NCI-H128 (cell line): ENCODE data around the gene SRD5A3.

Experiments used
- DNase-seq: peaks from one replicate; lab custom pipeline; 2025; ENCODE audit not compliant: unreplicated experiment; lab: John Stamatoyannopoulos, UW

The SRD5A3 gene

DNA sequence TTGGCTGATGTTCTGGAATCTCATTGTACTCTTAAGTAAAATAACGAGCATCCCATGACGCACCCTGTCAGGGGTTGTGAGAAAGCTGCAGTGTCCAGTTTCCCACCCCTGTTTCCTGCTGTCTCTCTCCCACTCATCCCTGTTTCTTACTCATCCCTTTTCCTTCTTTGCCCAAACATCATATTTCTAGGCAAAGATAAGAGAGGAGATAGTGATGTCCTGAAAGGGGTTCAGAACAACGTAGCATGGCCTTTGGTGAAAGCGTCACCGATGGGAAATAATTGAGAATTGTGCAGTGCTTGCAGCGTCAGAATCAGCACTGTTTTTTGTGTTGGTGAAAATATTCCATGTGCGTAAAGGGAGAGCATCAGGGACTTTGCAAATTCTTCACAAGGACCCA lies 26.2 kb downstream of the SRD5A3 start:
- no peak for DNase-seq

DNA sequence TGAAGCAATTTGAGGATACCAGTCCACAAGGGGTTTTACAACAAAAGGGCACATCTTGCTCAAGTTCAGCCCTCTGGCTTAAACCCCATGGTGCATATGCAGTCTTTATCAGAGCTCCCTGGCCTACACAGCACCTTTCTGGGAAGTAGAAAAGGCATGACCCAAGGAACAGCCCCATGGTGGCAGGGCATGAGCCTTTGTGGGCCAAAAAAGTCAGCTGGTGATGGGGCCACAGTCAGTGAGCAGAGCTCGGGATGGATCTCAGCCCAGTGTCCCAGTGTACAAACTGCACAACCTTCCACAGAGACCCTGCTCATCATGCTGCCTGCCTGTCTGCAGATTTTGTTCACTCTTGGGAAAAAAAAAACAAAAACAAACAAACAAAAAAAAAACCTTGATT lies 27.4 kb downstream of the SRD5A3 start:
- DNase-seq, result no peak

DNA sequence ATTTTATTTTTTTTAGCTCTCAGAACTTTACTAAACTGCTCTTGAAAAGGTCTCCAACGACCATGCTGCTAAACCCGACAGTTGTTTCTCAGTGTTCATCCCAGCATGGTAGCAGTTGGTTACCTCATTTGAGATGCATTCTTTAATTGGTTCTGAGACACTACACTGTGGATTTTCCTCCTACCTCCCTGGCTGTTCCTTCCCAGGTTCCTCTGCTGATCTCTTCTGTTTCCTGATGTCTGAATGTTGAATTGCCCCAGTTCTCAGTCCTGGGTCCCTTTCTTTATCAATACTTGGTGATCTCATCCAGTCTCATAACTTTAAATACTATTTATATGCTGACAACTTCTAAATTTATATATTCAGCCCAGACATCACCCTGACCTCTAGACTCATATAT lies 30.7 kb downstream of the SRD5A3 start:
- DNase-seq, result no peak

DNA sequence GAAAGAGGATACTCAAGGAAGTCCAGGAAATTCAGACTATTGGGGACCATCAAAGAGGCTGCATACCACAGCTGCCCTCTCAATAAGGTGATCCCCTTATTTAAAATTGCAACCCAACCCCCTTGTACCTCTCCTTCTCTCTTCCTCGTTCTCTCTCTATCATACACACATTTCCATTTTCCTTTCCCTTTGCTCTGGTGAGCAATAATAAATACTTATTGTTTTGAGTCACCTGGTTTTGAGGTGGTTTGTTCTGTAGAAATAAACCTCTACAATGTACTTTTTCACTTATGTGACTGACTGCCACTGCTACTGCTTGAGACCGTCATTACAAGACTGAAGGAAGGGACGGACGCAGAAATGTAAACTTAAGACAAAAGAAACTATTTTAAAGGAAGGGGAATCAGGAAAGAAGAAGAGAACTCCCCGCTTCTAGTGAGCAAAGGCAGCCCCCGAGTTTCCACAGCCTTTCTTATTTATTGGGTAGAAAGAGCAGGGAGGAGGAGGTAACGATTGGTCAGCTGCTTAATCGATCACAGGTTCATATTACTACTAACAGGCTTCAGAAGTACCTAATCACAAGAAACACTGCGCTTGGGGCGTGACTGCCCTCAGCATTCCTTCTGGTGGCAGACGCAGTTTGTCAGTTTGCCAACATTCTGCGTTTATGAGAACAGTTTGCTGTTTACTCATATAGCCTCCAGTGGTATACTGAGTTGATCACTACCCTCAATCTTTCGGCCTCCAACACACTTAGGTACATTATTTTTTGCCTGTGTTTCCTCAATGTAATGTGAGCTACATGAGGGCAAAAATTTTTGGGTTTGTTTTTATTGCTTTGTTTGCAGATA lies 32.8 kb downstream of the SRD5A3 start:
- DNase-seq, result no peak

DNA sequence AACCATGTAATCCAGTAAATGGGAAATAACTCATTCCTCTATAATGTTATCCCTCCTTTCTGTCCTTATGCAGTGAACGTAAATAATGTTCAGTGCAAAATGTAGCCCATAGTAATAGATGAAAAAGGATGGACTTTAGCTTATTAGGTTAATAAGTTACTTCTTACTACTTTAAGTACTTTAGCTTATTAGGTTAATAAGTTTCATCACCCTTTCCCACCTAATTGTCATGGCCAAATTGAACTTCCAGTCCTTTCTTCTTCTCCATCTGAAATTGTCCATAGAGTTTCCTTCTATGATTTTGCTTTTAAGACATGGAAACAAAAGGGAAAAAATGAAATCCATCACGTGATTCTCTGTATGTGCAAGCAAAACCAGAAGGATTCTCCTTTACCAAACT lies 34.5 kb downstream of the SRD5A3 start:
- DNase-seq, result no peak

DNA sequence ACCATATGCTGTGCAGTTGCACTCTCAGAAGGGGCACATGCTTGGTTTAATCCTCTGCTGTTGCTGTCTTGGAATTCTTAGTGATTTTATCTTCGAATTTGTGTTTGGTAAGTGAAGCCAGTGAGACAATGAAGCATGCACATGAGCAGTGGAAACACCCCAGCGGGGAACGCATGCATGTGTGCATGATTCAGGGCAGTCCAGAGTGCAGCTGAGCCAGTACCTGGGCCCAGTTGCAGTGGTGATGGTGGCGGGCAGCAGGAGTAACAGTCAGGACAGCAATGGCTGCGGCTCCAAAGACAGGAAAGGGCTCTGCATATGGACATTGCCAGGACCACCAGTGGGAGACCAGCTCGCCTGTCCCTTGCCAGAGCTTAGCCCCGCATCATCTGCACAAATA lies 35.5 kb downstream of the SRD5A3 start:
- no peak for DNase-seq

DNA sequence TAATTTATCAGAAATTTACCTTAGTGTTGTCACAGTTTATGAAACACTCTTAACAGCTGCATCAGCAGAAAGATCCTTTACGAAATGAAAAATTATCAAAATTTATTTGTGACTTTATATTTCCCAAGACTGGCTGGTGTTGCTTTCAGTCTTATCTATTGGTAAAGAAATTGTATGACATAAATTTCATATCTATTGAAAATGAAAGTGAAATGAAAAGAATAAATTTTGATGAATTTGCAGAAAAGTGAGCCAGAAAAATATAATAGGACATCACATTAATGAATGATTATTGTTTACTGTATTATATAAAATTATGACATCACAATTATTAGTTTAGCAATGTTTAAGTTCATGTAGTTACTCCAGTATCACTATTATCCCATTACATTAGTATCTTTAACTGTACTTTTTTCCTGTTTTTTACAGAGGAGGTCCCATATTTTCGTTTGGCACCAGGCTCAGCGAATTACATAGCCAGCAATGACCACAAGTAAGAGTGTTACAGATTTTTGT lies 36.5 kb downstream of the SRD5A3 start:
- no peak for DNase-seq

DNA sequence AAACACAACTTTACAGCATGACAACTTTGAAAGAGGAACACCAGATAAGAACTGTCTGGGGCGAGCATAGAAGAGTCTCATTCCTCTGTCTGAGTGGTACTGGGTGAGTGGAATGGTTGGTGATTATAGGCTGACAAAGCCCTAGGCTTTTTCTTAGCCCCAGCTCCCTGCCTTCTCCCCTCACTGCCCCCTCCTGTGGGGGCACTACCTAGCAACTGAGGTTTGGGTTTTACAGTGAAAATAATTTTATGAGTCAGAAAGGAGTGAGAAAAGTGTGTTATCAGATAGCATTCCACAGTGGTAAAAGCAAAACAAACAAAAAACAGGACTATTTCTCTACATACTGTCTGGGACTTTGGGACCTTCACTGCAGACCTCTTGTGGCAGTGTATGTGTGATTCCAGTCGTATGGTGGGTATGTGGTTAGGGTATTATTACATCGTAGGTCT lies 39.2 kb downstream of the SRD5A3 start:
- no peak for DNase-seq

DNA sequence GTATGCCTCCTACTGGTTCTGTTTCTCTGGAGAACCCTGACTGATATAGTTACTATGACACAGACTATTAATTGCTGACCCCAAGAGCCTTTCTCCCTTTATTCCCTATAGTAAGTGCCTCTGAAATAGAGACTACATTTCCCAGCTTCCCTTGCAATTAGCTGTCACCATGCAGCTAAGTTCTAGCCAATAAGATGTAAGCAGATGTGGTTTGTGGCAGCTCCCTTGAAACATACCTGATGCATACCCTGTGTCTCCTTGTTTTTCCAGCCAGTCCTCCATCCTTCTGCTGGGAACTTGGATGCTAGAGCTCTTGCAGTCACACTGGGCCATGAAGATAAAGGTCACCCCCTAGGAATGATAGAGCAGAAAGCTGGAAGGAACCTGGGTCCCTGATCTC lies 40.0 kb downstream of the SRD5A3 start:
- no peak for DNase-seq

DNA sequence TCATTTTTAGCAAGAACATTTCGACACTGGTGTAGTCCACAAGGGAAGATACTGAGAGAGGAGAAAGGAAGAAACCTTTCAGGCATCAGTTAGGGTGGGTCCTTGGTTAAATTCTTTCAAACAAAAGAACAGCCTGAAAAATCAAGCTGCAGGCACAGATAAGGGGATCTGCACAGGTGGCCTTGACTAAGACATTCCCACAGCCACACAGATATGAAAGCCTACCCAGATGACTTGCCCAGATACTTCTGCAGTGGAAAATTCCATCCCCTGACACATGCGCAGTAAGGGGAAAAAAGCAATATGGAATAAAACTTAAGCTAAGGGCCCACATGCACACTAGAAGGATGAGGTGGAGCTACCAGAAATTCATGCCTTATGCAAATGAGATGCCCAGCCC lies 40.8 kb downstream of the SRD5A3 start:
- no peak for DNase-seq

DNA sequence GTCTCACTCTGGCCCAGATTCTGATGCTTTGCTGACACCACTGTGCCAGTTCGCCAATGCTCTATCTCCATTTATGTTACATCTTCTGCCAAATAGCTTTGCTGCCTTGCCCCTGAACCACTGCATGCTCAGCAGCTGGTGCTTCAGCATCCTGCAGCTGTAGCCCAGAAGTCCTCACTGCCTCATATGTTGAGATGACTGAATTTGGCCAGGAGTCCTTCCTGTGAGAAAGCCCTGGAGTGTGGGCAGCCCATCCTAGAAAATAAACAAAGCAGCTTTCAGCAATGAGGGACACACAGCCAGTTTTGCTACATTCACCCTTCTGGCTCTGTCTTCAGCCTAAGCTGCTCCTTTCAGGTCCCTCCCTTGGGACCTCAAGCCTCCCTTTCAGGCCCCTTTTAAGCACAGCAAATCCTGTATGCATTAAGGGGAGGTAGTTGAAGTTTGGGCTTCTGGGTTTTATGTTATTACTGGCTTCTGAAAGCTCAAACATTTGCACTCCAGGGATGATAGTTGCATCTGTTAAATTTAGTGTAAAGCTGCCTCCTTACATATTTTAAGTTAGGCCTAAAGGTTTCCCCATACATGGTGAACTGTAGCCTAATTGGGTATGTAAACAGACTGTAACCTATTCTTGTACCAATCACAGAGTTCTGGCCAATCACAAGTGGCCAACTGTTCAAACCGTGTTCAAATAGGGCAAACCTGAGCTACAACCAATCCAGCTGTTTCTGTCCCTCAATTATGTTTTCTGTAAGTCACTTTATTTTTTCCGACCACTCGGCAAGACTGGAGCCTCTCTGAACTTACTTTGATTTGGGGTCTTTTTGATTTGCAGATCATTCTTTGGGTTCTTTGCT lies 47.6 kb downstream of the SRD5A3 start:
- DNase-seq, result no peak

DNA sequence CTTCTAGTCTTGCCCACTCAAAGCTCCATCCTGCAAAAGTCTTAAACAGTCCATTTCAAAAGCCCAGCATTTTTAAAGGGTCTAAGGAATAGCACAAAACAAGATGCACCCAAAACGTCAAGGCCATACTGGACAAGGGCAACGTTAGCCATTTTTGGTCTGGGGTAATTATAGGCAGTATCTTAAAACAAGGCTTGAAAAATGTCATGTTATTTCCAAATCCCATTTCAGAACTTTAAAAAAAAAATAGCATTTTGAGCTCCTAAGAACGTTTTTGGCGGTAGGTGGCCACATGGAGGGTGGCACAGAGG lies 49.1 kb downstream of the SRD5A3 start:
- DNase-seq, result no peak

DNA sequence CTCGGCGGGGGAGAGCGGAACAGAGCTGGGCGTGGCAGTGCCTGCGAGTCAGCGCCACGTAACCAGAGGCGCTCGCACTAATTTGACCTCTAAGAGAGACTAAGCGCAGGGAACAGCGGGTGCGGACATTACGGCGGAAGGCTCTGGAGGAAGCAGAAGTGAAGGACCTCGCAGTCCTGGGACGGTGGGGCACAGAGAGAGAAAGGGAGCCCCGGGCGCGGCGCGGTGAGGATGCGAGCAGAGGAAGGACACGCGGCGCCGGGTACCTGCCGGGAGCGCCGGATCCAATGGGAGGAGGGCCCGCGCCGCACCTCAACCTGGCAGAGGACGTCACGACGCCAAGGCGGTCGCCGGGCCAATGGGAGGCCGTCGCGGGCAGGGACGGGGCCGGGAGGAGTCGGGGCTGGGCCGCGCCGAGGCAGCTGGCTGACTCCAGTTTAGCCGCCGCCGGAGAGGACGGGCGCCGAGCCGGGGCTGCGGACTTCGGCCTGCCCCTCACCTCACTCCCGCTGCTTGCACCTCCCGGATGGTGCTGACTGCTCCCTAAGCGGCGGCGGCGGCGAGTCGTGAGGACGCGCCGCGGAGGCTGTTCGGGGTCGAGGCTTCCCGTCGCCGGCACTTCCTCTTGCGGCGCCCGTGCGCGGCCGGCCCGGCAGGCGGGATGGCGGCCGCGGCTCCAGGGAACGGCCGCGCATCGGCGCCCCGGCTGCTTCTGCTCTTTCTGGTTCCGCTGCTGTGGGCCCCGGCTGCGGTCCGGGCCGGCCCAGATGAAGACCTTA lies 49.7 kb downstream of the SRD5A3 start, which contains the start of gene TMEM165:
Gene TMEM165, plus strand, starts transcription at position 429 of the 779 bp plus-strand sequence. Its CDS starts 233 bp downstream, at position 662.
- DNase-seq, result peak; percentile 46

DNA sequence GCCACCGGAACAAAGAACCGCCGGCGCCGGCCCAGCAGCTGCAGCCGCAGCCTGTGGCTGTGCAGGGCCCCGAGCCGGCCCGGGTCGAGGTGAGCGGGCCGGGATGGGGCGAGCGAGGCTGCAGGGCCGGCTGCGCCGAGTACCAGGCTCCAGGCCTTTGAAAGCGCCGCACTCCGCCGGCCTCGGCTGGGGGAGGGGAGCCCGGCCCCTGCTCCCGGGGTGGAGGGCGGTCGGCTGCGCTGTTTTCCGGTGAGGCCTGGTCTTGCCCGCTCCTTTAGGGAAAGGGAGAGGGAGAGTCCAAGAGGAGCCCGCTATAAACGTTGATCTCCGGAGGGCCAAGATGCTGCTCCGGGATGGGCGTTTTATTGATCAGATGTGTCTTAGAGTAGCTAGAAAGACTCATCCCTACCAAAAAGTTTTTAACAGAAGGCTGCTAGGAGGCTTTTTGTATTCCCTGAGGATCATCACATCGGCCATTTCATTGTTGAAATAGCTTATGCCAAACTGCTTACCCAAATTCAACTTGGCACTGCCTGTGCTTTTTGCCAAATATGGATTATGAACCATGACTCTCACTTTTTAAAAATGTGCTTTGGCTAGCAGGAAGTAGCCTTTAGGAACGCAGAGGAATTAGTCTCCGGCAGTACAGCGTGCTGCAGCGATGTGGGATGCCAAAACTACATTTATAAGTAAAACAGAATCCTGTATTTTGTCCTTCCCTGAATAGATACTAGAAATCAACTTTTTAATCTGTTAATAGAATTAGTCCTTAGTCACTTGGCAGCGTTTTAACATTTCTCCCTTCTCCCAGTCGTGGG lies 50.5 kb downstream of the SRD5A3 start:
- no peak for DNase-seq

DNA sequence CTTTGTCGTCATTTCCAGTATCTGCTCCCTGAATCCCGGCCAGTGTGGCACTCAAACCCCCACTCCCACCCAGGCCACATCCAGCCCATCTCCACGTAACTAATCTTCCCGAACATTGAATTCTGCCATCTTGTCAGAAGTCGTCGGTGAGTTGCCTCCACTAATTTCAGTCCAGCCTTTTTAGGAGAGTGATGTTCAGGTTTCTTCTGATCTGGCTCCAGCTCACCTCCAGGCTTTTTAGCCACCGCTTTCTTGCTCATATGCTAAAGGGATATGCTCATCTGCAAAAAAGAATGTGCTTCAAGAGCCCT lies 51.0 kb downstream of the SRD5A3 start:
- DNase-seq, result no peak

DNA sequence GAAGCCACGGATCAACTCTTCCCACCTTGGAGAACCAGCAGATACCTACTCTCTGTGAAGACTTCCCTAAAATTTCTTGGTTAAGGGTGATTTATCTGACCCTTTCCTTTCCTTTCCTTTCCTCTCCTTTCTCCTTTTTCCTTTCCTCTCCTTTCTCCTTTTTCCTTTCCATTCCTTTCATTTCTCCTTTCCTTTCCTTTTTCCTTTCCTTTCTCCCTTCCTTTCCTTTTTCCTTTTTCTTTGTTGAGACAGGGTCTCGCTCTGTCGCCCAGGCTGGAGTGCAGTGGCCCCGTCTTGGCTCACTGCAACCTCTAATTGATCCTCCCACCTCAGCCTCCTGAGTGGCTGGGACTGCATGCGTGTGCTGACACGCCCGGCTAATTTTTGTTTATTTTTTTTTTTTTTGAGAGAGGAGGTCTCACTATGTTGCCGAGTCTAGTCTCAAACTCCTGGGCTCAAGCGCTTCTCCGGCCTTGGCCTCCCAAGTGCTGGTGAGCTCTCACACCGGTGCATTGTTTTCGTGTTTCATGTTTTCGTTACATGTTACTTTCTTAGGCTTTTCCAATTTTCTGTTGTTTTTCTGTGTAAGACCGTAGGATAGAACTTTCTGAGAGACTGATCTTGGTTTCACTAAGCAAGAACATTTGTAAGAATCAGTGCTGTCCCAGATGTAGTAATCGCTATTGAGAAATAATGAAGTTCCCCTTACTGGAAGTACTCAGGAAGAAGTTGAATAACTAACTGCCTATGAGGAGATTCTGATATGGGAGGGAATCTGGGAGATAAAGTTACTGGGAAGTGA lies 51.7 kb downstream of the SRD5A3 start:
- no peak for DNase-seq

DNA sequence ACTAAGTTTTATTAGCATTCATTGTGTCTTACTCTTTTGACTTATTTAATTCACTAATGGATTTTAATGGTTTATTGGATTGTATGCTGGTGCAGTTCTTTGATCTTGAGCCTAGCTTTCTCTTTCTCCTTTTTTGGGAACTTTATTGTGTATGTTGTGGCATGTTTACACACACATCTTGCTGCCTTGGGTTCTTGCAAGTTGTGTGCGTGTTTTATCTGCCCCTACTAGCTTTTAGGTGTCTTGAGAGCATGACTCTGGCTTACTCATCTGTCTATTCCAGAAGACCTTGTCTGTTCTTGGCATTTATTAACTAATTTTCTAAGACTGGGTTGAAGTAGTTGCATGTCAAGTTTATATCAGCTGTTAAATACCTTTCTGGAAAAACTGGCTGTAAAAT lies 52.4 kb downstream of the SRD5A3 start:
- no peak for DNase-seq

DNA sequence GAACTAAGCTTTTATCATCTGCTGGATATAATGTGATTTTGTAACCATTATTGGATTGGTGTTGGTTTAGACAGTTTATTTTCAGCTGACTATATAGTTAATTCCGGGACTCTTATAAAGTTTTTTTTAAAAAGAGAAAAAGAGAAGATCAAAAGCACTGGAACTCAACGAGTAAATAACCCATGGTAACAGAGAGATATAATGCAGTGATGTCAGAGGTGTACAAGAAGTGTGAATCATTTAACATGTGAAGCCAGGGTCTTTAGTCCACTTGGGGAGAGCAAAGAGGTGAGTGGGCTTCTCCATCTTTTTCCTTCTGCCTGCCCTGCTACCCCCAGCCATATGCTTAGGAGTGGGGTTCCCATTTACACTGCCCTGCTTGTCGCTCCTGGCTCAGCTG lies 52.9 kb downstream of the SRD5A3 start:
- DNase-seq, result no peak

DNA sequence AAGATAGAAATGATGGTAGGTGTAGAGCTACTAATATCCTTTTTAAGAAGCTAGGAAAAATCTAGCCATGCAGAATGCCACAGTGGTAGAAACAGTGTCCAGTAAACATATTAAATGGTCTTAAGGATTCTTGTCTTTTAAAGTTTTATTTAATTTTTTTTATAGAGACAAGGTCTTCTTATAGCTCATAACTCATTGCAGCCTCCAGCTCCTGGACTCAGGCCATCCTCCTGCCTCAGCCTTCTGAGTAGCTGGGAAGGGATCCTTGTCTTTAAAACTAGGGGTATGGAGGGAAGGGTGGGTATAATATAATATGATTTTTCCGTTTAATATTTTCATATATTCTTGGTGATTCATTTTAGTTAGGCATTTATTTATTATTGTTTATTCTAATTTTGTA lies 53.5 kb downstream of the SRD5A3 start:
- no peak for DNase-seq

DNA sequence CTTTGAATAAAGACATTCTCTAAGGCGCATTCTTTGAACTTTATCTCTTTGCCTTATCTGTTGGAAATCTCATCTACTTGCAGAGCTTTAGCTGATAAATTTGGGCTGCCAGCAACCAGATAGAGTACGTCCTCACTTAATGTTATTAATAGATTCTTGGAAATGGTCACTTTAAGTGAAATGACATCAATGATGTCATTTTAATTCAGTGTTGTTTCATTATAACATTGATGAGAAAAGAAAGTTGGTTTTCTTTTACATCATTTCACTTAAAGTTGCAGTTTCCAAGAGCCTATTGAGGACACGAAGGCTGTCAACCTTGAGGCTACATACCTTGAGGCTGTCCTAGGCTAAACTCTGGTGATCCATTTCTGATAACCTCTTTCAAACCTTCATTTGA lies 59.0 kb downstream of the SRD5A3 start:
- DNase-seq, result no peak
